Epithelial cell of proximal tubule (primary cell): ENCODE data around the gene LRRK1. TPM values are rescaled to one million over a fixed set of nuclear protein-coding genes. Genes with fewer than 3 reads are reported as not detected.

ENCODE experiments used
- DNase-seq: peaks from one replicate; pipeline ENCODE4 v3.0.0-alpha.2; 2011; ENCODE audit warnings: low read depth
- H3K4me3 ChIP-seq: 2 replicates; pipeline ENCODE4 v1.5.1; 2011; ENCODE audit warnings: low read depth, mild to moderate bottlenecking, low read length
- CTCF ChIP-seq: conservative IDR thresholded peaks from 2 replicates; pipeline ENCODE4 v1.5.1; 2012; ENCODE audit warnings: low read depth, mild to moderate bottlenecking, low read length
- total RNA-seq: library from RNA; depleted of rRNA; stranded (reverse); fragments of >200 nt; gene quantifications from 2 replicates; pipeline ENCODE4 v1.2.3, GENCODE V29; 2015

The LRRK1 gene
- total RNA-seq, 1 donor from 2014 or later: 8.1 TPM

GRCh38 chr15:101010781-101011180 lies 91.6 kb downstream of the LRRK1 start:
- no peak for DNase-seq
- TF ChIP-seq CTCF: no peak

GRCh38 chr15:101012326-101013200 lies 93.4 kb downstream of the LRRK1 start:
- H3K4me3 ChIP-seq: no peak overlapping the region
- TF ChIP-seq CTCF: no peak
- no peak for DNase-seq

More at GRCh38 chr15:101010781-101011180, 91.6 kb downstream of the LRRK1 start:
- H3K4me3 ChIP-seq: no peak overlapping the region

- DNase-seq: no peak
- TF ChIP-seq CTCF: no peak
- no peak overlapping the region for H3K4me3 ChIP-seq
These were observed 94.0 kb downstream of the LRRK1 start for GRCh38 chr15:101013201-101013550.

GRCh38 chr15:101013769-101014675 lies 94.9 kb downstream of the LRRK1 start:
- no peak for TF ChIP-seq CTCF
- no peak for DNase-seq
- H3K4me3 ChIP-seq: no peak overlapping the region

- no peak for DNase-seq
- no peak overlapping the region for H3K4me3 ChIP-seq
- TF ChIP-seq CTCF: peak; percentile 97
These were observed 96.0 kb downstream of the LRRK1 start for GRCh38 chr15:101014921-101015841.

- no peak for TF ChIP-seq CTCF
- DNase-seq: no peak
- H3K4me3 ChIP-seq: no peak overlapping the region
These were observed 97.4 kb downstream of the LRRK1 start for GRCh38 chr15:101016581-101016980.
